Nephron progenitor cell (in vitro differentiated cells): Measurements from ENCODE around the gene TSPAN3.

Experiments used
- DNase-seq: peaks from one replicate; pipeline ENCODE4 v3.0.0; 2021
- H3K27ac Mint-ChIP-seq: 2 replicates; pipeline ENCODE4 v1.8.0; 2021; ENCODE audit warnings: mild to moderate bottlenecking, moderate library complexity, mixed read lengths
- H3K27me3 Mint-ChIP-seq: 2 replicates; pipeline ENCODE4 v1.8.0; 2021; ENCODE audit warnings: mild to moderate bottlenecking, low read depth, mixed read lengths; ENCODE audit not compliant: poor library complexity
- H3K36me3 Mint-ChIP-seq: 2 replicates; pipeline ENCODE4 v1.8.0; 2021; ENCODE audit warnings: low read depth, mixed read lengths
- H3K4me1 Mint-ChIP-seq: 2 replicates; pipeline ENCODE4 v1.8.0; 2021; ENCODE audit warnings: mixed read lengths
- H3K4me3 Mint-ChIP-seq: 2 replicates; pipeline ENCODE4 v1.8.0; 2021; ENCODE audit warnings: mild to moderate bottlenecking, moderate library complexity, mixed read lengths
- H3K9me3 Mint-ChIP-seq: 2 replicates; pipeline ENCODE4 v1.8.0; 2021; ENCODE audit warnings: mild to moderate bottlenecking, moderate library complexity, mixed read lengths
- TF ChIP-seq, protein P1 (sequence below): fragments of 200-600 bp; sonication (generic); IDR thresholded peaks from 2 replicates; pipeline ENCODE4 v1.5.0; 2021; ENCODE audit warnings: antibody characterized with exemption

Gene TSPAN3

DNA sequence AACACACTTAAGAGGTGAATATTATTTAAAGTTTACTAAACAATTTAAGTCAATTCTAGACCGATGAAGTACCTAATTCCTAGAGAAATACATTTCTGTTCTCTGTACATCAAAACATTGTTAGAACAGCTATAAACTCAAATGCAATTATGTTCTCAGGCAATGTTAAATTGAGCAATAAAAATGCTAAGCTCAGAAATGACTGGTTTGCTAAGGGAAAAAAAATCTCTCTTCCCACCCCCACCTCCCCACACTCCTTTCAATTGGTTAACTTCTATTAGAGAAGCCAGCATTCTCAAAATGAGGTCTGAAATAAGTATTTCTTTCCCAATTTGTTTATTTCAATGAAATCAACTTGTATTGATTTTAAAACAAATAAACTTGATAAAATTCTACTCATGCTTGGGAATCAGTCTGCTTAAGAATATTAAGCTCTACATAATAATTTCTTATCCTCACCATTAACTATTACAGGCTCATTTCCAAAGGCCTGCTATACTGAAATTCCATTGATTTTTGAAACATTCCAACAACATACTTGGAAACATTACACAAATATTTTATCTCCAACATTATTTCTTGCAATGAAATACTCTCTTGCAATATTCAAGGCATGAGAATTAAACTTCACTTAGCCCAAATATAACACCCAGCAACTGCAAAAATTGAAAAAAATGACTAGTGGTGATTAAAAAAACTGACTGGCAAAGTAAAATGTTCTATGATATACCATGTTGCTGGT is 22.6 kb downstream of the TSPAN3 start:
- Mint-ChIP-seq H3K36me3 (peaks cover 66% of the 10 kb centered on the region), H3K27ac (no peak overlapping the region), H3K27me3 (no peaks in the 10 kb centered on the region), H3K9me3 (no peaks in the 10 kb centered on the region), H3K4me3 (no peak overlapping the region), H3K4me1 (peaks cover 9% of the 10 kb centered on the region)
- TF ChIP-seq, protein P1, sequence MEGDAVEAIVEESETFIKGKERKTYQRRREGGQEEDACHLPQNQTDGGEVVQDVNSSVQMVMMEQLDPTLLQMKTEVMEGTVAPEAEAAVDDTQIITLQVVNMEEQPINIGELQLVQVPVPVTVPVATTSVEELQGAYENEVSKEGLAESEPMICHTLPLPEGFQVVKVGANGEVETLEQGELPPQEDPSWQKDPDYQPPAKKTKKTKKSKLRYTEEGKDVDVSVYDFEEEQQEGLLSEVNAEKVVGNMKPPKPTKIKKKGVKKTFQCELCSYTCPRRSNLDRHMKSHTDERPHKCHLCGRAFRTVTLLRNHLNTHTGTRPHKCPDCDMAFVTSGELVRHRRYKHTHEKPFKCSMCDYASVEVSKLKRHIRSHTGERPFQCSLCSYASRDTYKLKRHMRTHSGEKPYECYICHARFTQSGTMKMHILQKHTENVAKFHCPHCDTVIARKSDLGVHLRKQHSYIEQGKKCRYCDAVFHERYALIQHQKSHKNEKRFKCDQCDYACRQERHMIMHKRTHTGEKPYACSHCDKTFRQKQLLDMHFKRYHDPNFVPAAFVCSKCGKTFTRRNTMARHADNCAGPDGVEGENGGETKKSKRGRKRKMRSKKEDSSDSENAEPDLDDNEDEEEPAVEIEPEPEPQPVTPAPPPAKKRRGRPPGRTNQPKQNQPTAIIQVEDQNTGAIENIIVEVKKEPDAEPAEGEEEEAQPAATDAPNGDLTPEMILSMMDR: no peak
- no peak for DNase-seq

DNA sequence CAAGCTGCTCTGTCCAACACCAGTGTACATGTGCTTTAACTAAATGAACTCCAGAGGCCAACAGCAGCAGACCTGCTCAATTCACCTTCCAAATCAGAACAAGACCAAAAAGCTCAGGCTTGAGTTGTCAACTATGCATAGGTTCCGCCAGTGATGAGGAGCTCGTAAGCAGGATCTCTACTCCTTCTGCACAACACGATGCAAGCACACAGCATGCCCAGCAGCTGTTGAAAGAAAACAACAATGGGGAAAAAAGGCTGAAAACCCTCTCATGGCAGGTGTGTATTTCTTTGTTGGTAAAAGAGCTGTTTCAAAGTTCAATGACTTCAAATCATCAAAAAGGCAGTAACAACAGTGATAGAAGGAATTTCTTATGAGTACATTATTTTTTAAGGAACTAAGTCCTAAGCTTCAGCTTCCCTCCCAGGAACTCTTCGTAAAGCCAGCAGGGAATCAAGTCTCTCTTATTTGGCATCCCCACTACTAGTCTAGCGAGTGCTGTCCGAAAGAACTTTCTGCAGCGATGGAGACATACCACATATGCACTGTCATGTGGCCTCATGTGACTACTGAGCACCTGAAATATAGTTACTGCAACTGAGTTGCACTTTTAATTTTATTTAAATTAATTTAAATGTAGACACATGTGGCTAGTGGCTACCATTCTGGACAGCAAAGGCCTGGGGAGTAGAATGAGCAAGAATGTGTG is 24.1 kb downstream of the TSPAN3 start:
- TF ChIP-seq, protein P1: no peak
- DNase-seq: no peak
- no peak overlapping the region for H3K27ac Mint-ChIP-seq
- no peak overlapping the region for H3K4me3 Mint-ChIP-seq
- H3K4me1 Mint-ChIP-seq: peaks cover 9% of the 10 kb centered on the region
- no peaks in the 10 kb centered on the region for H3K27me3 Mint-ChIP-seq
- H3K9me3 Mint-ChIP-seq: no peaks in the 10 kb centered on the region
- peaks cover 67% of the 10 kb centered on the region for H3K36me3 Mint-ChIP-seq

DNA sequence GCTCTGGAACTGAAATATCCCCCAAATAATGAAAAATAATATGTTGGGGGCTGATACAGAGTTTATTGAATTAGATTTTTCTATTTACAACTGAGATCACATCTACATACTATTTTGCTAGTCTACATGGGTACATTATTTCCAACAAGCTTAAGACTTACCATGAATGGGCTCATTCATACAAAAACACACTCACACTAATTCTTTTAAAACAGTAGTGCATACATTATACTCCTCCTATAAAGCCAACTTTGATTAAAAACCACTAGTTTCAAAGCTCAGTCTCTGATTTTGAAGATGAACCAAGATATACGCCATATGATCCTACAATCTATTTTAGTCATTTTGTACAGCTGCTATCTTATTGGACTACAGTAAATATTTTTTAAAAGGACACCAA is 24.9 kb downstream of the TSPAN3 start:
- TF ChIP-seq, protein P1: no peak
- Mint-ChIP-seq H3K27ac (no peak overlapping the region), H3K9me3 (peaks cover 6% of the 10 kb centered on the region), H3K4me1 (peaks cover 9% of the 10 kb centered on the region), H3K4me3 (no peak overlapping the region), H3K36me3 (peaks cover 70% of the 10 kb centered on the region), H3K27me3 (no peaks in the 10 kb centered on the region)
- DNase-seq: no peak

DNA sequence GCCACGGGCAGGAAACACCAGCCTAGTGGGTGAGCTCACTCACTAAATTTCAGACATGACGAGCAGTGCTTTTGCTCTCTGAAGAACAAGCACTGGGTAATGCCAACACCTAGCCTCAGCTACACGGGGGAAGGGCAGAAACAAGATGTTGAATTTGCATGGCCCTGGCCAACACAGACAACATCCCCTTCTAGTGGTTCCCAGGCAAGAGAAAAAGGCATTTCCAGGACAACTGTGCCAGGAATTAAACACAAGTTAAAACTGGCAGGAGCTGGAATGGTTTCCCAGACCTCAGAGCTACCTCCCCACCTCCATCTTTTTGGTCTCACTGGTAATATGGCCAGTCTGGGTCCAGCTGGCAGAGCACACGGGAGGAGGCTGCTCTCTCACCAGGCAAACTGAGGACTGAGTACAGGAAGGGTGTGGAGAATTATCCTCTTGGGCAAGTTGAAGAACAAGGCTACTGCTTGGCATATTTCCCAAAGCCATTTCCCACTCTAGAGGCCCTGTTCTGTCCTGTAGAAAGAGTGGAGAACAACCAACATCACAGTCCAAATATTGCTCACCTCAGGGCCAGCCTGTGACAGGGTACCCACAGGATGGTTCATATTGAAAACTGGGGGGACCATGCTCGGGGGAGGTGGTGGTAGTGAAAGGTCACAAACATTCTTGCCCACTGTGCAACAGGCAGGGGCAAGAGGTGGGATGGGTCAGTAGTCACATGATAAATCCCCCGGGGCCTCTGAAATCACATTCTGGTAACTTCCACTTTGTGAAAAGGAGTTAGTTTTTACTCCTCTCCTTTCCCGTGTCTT is 26.5 kb downstream of the TSPAN3 start:
- Mint-ChIP-seq H3K4me1 (peaks cover 9% of the 10 kb centered on the region), H3K9me3 (peaks cover 12% of the 10 kb centered on the region), H3K36me3 (peaks cover 71% of the 10 kb centered on the region), H3K27me3 (no peaks in the 10 kb centered on the region), H3K4me3 (no peak overlapping the region), H3K27ac (no peak overlapping the region)
- DNase-seq: no peak
- TF ChIP-seq, protein P1: no peak

DNA sequence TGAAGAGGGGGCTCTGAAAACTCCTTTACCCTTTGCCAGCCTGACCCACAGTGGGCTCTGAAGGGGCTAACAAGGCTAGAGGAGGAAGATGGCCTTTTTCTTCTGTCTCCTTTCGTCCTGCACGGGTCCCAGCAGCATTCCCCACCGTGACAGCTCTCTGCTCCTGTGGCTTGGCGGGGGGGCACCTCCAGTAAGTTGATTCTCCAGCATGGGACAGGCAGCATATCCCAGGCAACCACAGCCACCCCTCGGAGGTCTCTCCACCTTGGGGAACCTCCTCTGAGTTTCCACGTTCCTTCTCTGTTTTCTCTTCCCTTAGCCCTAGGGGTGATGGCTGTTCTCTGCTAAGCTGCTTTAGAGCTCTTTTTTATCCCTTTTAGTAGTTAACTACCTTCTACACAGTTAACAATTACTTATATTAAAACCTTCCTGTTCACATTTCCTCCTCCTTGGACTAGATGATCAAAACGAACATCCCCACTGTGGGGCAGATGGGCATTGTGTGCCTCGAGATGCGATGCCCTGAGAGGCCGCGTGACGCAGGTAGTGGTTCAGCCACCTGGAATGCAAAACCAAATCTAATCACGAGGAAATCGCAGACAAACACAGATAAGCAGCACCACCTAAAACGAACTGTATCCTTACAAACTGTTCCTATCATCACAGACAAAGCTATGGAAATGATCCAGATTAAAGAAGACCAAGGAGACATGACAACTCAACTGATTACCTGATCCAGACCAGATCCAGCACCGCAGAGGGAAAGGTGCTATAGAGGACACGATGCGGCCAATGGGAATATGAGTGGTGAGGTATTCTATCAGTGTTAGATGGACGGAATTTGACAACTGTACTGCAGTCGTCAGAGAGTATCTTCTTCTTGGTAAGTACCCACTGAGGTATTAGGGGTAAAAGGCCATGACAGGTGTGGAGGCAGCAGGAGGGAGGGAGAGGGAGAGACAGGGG is 27.7 kb downstream of the TSPAN3 start:
- DNase-seq: no peak
- Mint-ChIP-seq H3K36me3 (peaks cover 60% of the 10 kb centered on the region), H3K4me3 (no peak overlapping the region), H3K9me3 (peaks cover 12% of the 10 kb centered on the region), H3K27ac (peak overlapping the region; percentile 14), H3K27me3 (no peaks in the 10 kb centered on the region), H3K4me1 (peaks cover 9% of the 10 kb centered on the region)
- TF ChIP-seq, protein P1: no peak
